ENCODE measurements around the gene TTC21B.

GRCh38 chr2:165904432-165904831 lies 49.1 kb downstream of the TTC21B start:
- TF ChIP-seq ZNF747 (tag by site-specific recombination; IDR thresholded peaks at IDR 0.05) (no peak), ZNF629 (tag by site-specific recombination; IDR thresholded peaks at IDR 0.05) (no peak), CTCF (tag by site-specific recombination; IDR thresholded peaks at IDR 0.05) (no peak), ZNF530 (tag by site-specific recombination; IDR thresholded peaks at IDR 0.05; ENCODE audit: low read depth) (no peak), MYNN (tag by site-specific recombination; IDR thresholded peaks at IDR 0.05; ENCODE audit: borderline replicate concordance) (no peak), ZNF670 (tag by site-specific recombination; IDR thresholded peaks at IDR 0.05; ENCODE audit: low read depth) (no peak), ZEB2 (tag by site-specific recombination; IDR thresholded peaks at IDR 0.05) (no peak)
